Stimulated activated naive CD4-positive, alpha-beta T cell treated with Interleukin-2 at 50 U/mL for 16 hours (primary cell): Measurements from ENCODE around the gene ZNF732.
"Not testable (repeated sequence)": the region's sequence is repeated elsewhere in the genome, so short reads cannot be mapped to it uniquely, and the experiment has no call there.

Experiments
- DNase-seq: peaks from one replicate; lab custom pipeline; 2025; lab: John Stamatoyannopoulos, UW

ZNF732 gene

GRCh38 chr4:304969-305680, at the start of gene ZNF732:
Gene ZNF732 (minus strand): TSS chr4:305474. CDS start chr4:305310, 164 bp downstream.
- DNase-seq, result no peak

- no peak for DNase-seq
Measured at GRCh38 chr4:340011-340410, 34.7 kb upstream of the ZNF732 start.

GRCh38 chr4:338759-339097, 33.5 kb upstream of the ZNF732 start:
- DNase-seq, result no peak

GRCh38 chr4:337932-338758, 32.9 kb upstream of the ZNF732 start:
- DNase-seq, result peak; percentile 72

GRCh38 chr4:337143-337931, 32.1 kb upstream of the ZNF732 start, which contains the start of gene ZNF141:
Gene ZNF141 (plus strand): TSS chr4:337814. CDS start chr4:337984, 170 bp downstream.
- peak; percentile 91 for DNase-seq

GRCh38 chr4:336893-337142, 31.5 kb upstream of the ZNF732 start:
- peak; percentile 32 for DNase-seq

GRCh38 chr4:336099-336892, 31.0 kb upstream of the ZNF732 start:
- DNase-seq, result no peak

- no peak for DNase-seq
Measured at GRCh38 chr4:335515-335914, 30.2 kb upstream of the ZNF732 start.

GRCh38 chr4:328729-329128, 23.5 kb upstream of the ZNF732 start:
- no peak for DNase-seq

GRCh38 chr4:314296-314903, 9.1 kb upstream of the ZNF732 start:
- no peak for DNase-seq

GRCh38 chr4:309807-310206, 4.5 kb upstream of the ZNF732 start:
- DNase-seq, result no peak

GRCh38 chr4:306551-306961, 1.3 kb upstream of the ZNF732 start:
- DNase-seq, result no peak

- DNase-seq, result not testable (repeated sequence)
Measured at GRCh38 chr4:304516-304915, 758 bp downstream of the ZNF732 start.

GRCh38 chr4:302381-302780, 2.9 kb downstream of the ZNF732 start:
- no peak for DNase-seq

- no peak for DNase-seq
Measured at GRCh38 chr4:294732-295131, 10.5 kb downstream of the ZNF732 start.

GRCh38 chr4:288891-289290, 16.4 kb downstream of the ZNF732 start:
- no peak for DNase-seq

- DNase-seq, result no peak
Measured at GRCh38 chr4:273309-274017, 31.8 kb downstream of the ZNF732 start.

GRCh38 chr4:271492-272103, 33.7 kb downstream of the ZNF732 start:
- no peak for DNase-seq

GRCh38 chr4:259240-259639, 46.0 kb downstream of the ZNF732 start:
- not testable (repeated sequence) for DNase-seq

- DNase-seq, result no peak
Measured at GRCh38 chr4:256492-256891, 48.8 kb downstream of the ZNF732 start.
